Hepatocyte (in vitro differentiated cells): ENCODE data around the gene FBXW10B. TPM values are rescaled to one million over a fixed set of nuclear protein-coding genes. Genes with fewer than 3 reads are reported as not detected.
"Not testable (repeated sequence)": the region's sequence is repeated elsewhere in the genome, so short reads cannot be mapped to it uniquely, and the experiment has no call there.

ENCODE experiments used
- DNase-seq: peaks from one replicate; pipeline ENCODE4 v3.0.0-alpha.2; 2016; ENCODE audit warnings: low spot score
- H2AFZ ChIP-seq: fragments of 200-600 bp; sonication (generic); 2 replicates; pipeline ENCODE4 v1.6.0; 2016; ENCODE audit warnings: antibody characterized with exemption, mild to moderate bottlenecking
- H3K27ac ChIP-seq: fragments of 200-600 bp; sonication (generic); 2 replicates; pipeline ENCODE4 v1.5.1; 2016; ENCODE audit warnings: mild to moderate bottlenecking
- H3K27me3 ChIP-seq: fragments of 200-600 bp; sonication (generic); 2 replicates; pipeline ENCODE4 v1.6.1; 2016
- H3K36me3 ChIP-seq: fragments of 200-600 bp; sonication (generic); replicated peaks from 2 replicates; pipeline ENCODE4 v1.5.1; 2016; ENCODE audit warnings: low read depth; ENCODE audit not compliant: insufficient read depth
- H3K4me1 ChIP-seq: fragments of 200-600 bp; sonication (generic); 2 replicates; pipeline ENCODE4 v1.5.1; 2016; ENCODE audit warnings: mild to moderate bottlenecking, moderate library complexity; ENCODE audit not compliant: insufficient read depth
- H3K4me2 ChIP-seq: fragments of 200-600 bp; sonication (generic); 2 replicates; pipeline ENCODE4 v1.6.0; 2016
- H3K4me3 ChIP-seq: fragments of 200-600 bp; sonication (generic); 2 replicates; pipeline ENCODE4 v1.5.1; 2016; ENCODE audit warnings: mild to moderate bottlenecking
- H3K79me2 ChIP-seq: fragments of 200-600 bp; sonication (generic); 2 replicates; pipeline ENCODE4 v1.6.0; 2017; ENCODE audit warnings: mild to moderate bottlenecking
- H3K9me2 ChIP-seq: fragments of 200-600 bp; sonication (generic); replicated peaks from 2 replicates; pipeline ENCODE4 v1.6.0; 2017; ENCODE audit warnings: mild to moderate bottlenecking; ENCODE audit not compliant: insufficient read depth
- H3K9me3 ChIP-seq: fragments of 200-600 bp; sonication (generic); 2 replicates; pipeline ENCODE4 v1.5.1; 2016; ENCODE audit warnings: low read depth, mild to moderate bottlenecking
- H4K20me1 ChIP-seq: fragments of 200-600 bp; sonication (generic); 2 replicates; pipeline ENCODE4 v1.6.0; 2016; ENCODE audit warnings: mild to moderate bottlenecking; ENCODE audit not compliant: insufficient read depth, poor library complexity, severe bottlenecking
- CTCF ChIP-seq: fragments of 200-600 bp; sonication (generic); IDR thresholded peaks from 2 replicates; pipeline ENCODE4 v1.5.1; 2016; ENCODE audit warnings: antibody characterized with exemption, mild to moderate bottlenecking; ENCODE audit not compliant: poor library complexity
- WGBS: methylation state at CpG from one replicate; pipeline ENCODE4 v1.1.6; 2016; ENCODE audit warnings: low lambda C conversion rate; ENCODE audit errors: missing lambda C conversion rate; 5-methylcytosine and 5-hydroxymethylcytosine counted together
- polyA plus RNA-seq: library from polyadenylated mRNA; unstranded; fragments of >200 nt; fragmentation: Nextera tagmentation; extraction: Ambion mirVana; gene quantifications from 2 replicates; pipeline ENCODE4 v1.2.1, GENCODE V29; 2016
- small RNA-seq: library from RNA; depleted of rRNA; stranded (forward); fragments of <200 nt; gene quantifications from one replicate; pipeline ENCODE3, GENCODE V24; 2014
- total RNA-seq: library from RNA; depleted of rRNA; stranded (reverse); fragments of >200 nt; gene quantifications from 2 replicates; pipeline ENCODE4 v1.2.3, GENCODE V29; 2014

Gene FBXW10B
- total and polyA plus RNA-seq, 2 experiments from 2014 or later = 0.23 to 1.3 TPM

GRCh38 chr17:15573870-15574269, 45.6 kb downstream of the FBXW10B start:
- not testable (repeated sequence) for H3K4me2 ChIP-seq, H3K9me3 ChIP-seq, H3K36me3 ChIP-seq, H4K20me1 ChIP-seq, H3K79me2 ChIP-seq, H3K27me3 ChIP-seq, H2AFZ ChIP-seq, H3K9me2 ChIP-seq, H3K4me1 ChIP-seq, H3K27ac ChIP-seq, H3K4me3 ChIP-seq
- peak; percentile 43 for DNase-seq
- 35% methylated on average over 4 of the region's 4 CpGs for WGBS
- peak; percentile 20 for TF ChIP-seq CTCF

Small RNAs within 50 kb of the gene (small RNA-seq; reads per million reads assigned to genes)
- gene AC005838.1 = not detected
- not detected for gene RF00090

Other genes with a start within 250 kb of the FBXW10B start
- gene CDRT4, start 152.1 kb downstream of the FBXW10B start, total RNA-seq = 2.7 and 10.4 TPM in 2 replicates
- gene CDRT4, start 152.1 kb downstream of the FBXW10B start, polyA plus RNA-seq = 9.6 and 11.8 TPM in 2 replicates
- 40.7 and 41.3 TPM in 2 replicates for gene TVP23C, start 56.2 kb downstream of the FBXW10B start, total RNA-seq
- gene TVP23C, start 56.2 kb downstream of the FBXW10B start, polyA plus RNA-seq = 15.3 and 23.0 TPM in 2 replicates
- gene TRIM16, start 64.6 kb upstream of the FBXW10B start, total RNA-seq = 19.5 and 21.6 TPM in 2 replicates
- 23.0 and 30.6 TPM in 2 replicates for gene TRIM16, start 64.6 kb upstream of the FBXW10B start, polyA plus RNA-seq
- 35.0 and 39.6 TPM in 2 replicates for gene ZNF286A, start 80.0 kb upstream of the FBXW10B start, total RNA-seq
- gene ZNF286A, start 80.0 kb upstream of the FBXW10B start, polyA plus RNA-seq = 16.1 and 18.5 TPM in 2 replicates
- gene TBC1D26, start 112.6 kb upstream of the FBXW10B start, total RNA-seq = 0.40 and 1.7 TPM in 2 replicates
- 0.30 and 0.57 TPM in 2 replicates for gene TBC1D26, start 112.6 kb upstream of the FBXW10B start, polyA plus RNA-seq